ENCODE data around the gene ROR2.

DNA sequence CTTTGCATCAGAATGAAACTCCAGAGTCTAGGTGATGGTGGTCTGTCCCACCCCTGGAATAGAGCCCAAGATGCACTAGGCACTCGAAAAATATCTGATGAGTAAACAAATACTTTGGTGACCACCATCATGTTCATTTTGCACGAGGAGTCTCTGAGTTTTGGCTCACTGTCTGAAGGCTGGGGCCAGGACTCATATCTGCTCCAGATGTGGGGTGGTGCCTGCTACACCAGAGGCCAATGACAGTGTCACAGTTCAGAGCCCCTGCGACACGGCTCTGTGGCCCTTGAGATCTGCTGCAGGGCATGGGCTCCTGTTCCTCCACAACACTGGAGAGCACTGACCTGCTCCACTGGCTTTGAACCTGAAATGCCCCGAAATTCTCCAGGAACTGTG lies 164.6 kb downstream of the ROR2 start:
- TF ChIP-seq, protein P1, sequence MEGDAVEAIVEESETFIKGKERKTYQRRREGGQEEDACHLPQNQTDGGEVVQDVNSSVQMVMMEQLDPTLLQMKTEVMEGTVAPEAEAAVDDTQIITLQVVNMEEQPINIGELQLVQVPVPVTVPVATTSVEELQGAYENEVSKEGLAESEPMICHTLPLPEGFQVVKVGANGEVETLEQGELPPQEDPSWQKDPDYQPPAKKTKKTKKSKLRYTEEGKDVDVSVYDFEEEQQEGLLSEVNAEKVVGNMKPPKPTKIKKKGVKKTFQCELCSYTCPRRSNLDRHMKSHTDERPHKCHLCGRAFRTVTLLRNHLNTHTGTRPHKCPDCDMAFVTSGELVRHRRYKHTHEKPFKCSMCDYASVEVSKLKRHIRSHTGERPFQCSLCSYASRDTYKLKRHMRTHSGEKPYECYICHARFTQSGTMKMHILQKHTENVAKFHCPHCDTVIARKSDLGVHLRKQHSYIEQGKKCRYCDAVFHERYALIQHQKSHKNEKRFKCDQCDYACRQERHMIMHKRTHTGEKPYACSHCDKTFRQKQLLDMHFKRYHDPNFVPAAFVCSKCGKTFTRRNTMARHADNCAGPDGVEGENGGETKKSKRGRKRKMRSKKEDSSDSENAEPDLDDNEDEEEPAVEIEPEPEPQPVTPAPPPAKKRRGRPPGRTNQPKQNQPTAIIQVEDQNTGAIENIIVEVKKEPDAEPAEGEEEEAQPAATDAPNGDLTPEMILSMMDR (IDR thresholded peaks at IDR 0.05), result no peak
- TF ChIP-seq POLR2A (IDR thresholded peaks at IDR 0.05; ENCODE audit: low read depth), result no peak
- no peak for TF ChIP-seq POLR2AphosphoS5 (IDR thresholded peaks at IDR 0.05)
- TF ChIP-seq EP300 (IDR thresholded peaks at IDR 0.05), result no peak
